CD14-positive monocyte (primary cell): ENCODE data around the gene NEDD4L. TPM values are rescaled to one million over a fixed set of nuclear protein-coding genes. Genes with fewer than 3 reads are reported as not detected.

Source experiments
- DNase-seq, 3 donors: peaks; one replicate each; pipeline ENCODE4 v3.0.0-alpha.2; 2011 to 2022
- H2AFZ ChIP-seq: 2 replicates; pipeline ENCODE4 v1.6.0; 2012; ENCODE audit warnings: mild to moderate bottlenecking, low read depth, low read length, inconsistent platforms; ENCODE audit not compliant: insufficient read depth, poor library complexity, severe bottlenecking
- H3K27ac ChIP-seq, 2 donors: 1 replicate in 1 of 2; 2 replicates in 1 of 2; pipeline ENCODE4 v1.5.1; 2012 to 2013; ENCODE audit warnings: low read length in 2 of 2, control low read depth in 1 of 2, inconsistent platforms in 1 of 2, low read depth in 1 of 2, mild to moderate bottlenecking in 1 of 2
- H3K27me3 ChIP-seq, 2 donors: one replicate each; pipeline versions ENCODE4 v1.6.0 to v1.6.1; 2011 to 2013; ENCODE audit warnings: low read length in 2 of 2; ENCODE audit not compliant: control insufficient read depth in 2 of 2, insufficient read depth in 2 of 2
- H3K36me3 ChIP-seq, 2 donors: replicated peaks in 1 of 2; 1 replicate in 1 of 2; 2 replicates in 1 of 2; pipeline versions ENCODE4 v1.5.1 to v1.6.1; 2012 to 2013; ENCODE audit warnings: low read length in 2 of 2, control low read depth in 1 of 2, inconsistent platforms in 1 of 2, mild to moderate bottlenecking in 1 of 2; ENCODE audit not compliant: insufficient read depth in 2 of 2, control insufficient read depth in 1 of 2
- H3K4me1 ChIP-seq, 2 donors: 1 replicate in 1 of 2; 2 replicates in 1 of 2; pipeline versions ENCODE4 v1.5.1 to v1.6.1; 2012 to 2013; ENCODE audit warnings: low read length in 2 of 2, control low read depth in 1 of 2, inconsistent platforms in 1 of 2, mild to moderate bottlenecking in 1 of 2, moderate library complexity in 1 of 2; ENCODE audit not compliant: insufficient read depth in 2 of 2, control insufficient read depth in 1 of 2
- H3K4me2 ChIP-seq: replicated peaks from 2 replicates; pipeline ENCODE3; 2012; ENCODE audit warnings: low read length, moderate library complexity, mild to moderate bottlenecking; ENCODE audit not compliant: poor library complexity, severe bottlenecking; ENCODE audit errors: extremely low read depth
- H3K4me3 ChIP-seq, 3 experiments: fragments of 200-600 bp in 1 of 3; sonication (generic) in 1 of 3; replicated peaks in 1 of 3; 1 replicate in 2 of 3; 2 replicates in 1 of 3; pipeline ENCODE4 v1.5.1; 2011 to 2013; ENCODE audit warnings: low read length in 3 of 3, mild to moderate bottlenecking in 3 of 3, control low read depth in 2 of 3, low read depth in 2 of 3, inconsistent platforms in 1 of 3, moderate library complexity in 1 of 3
- H3K79me2 ChIP-seq: 2 replicates; pipeline ENCODE4 v1.6.0; 2012; ENCODE audit warnings: mild to moderate bottlenecking, control low read depth, inconsistent platforms, low read length, moderate library complexity; ENCODE audit not compliant: insufficient read depth
- H3K9ac ChIP-seq: 2 replicates; pipeline ENCODE4 v1.6.0; 2017; ENCODE audit warnings: low read length, mild to moderate bottlenecking; ENCODE audit not compliant: insufficient read depth, poor library complexity, severe bottlenecking
- H3K9me3 ChIP-seq, 2 donors: replicated peaks in 1 of 2; 1 replicate in 1 of 2; 2 replicates in 1 of 2; pipeline versions ENCODE4 v1.5.1 to v1.6.1; 2012 to 2013; ENCODE audit warnings: low read length in 2 of 2, control low read depth in 1 of 2; ENCODE audit not compliant: control insufficient read depth in 1 of 2, insufficient read depth in 1 of 2
- H4K20me1 ChIP-seq: 2 replicates; pipeline ENCODE4 v1.6.0; 2012; ENCODE audit warnings: mild to moderate bottlenecking, low read length, control low read depth, moderate library complexity; ENCODE audit not compliant: insufficient read depth
- H3K27ac Mint-ChIP-seq, 7 donors: one replicate each; pipeline ENCODE4 v1.8.0; 2020; ENCODE audit warnings: mild to moderate bottlenecking in 7 of 7, mixed read lengths in 7 of 7, moderate library complexity in 6 of 7, inconsistent platforms in 2 of 7
- H3K27me3 Mint-ChIP-seq, 3 donors: one replicate each; pipeline ENCODE4 v1.8.0; 2021 to 2022; ENCODE audit warnings: low read depth in 3 of 3, mild to moderate bottlenecking in 3 of 3, mixed read lengths in 3 of 3, moderate library complexity in 3 of 3, inconsistent platforms in 1 of 3
- H3K36me3 Mint-ChIP-seq, 2 donors: one replicate each; pipeline ENCODE4 v1.8.0; 2020; ENCODE audit warnings: mixed read lengths in 2 of 2, inconsistent platforms in 1 of 2, mild to moderate bottlenecking in 1 of 2
- H3K4me1 Mint-ChIP-seq: one replicate; pipeline ENCODE4 v1.8.0; 2020; ENCODE audit warnings: mild to moderate bottlenecking, mixed read lengths
- H3K4me3 Mint-ChIP-seq, 2 donors: one replicate each; pipeline ENCODE4 v1.8.0; 2020; ENCODE audit warnings: mild to moderate bottlenecking in 2 of 2, mixed read lengths in 2 of 2, moderate library complexity in 1 of 2
- H3K9me3 Mint-ChIP-seq, 7 donors: one replicate each; pipeline ENCODE4 v1.8.0; 2020 to 2022; ENCODE audit warnings: mixed read lengths in 7 of 7, mild to moderate bottlenecking in 6 of 7, moderate library complexity in 6 of 7, inconsistent platforms in 2 of 7
- CTCF ChIP-seq: fragments of 200-600 bp; IDR thresholded peaks from one replicate; pipeline ENCODE4 v1.8.0; 2022; ENCODE audit warnings: antibody characterized with exemption, mild to moderate bottlenecking
- WGBS: methylation state at CpG from one replicate; pipeline ENCODE4 v1.1.5; 2013; ENCODE audit warnings: missing lambda C conversion rate; ENCODE audit not compliant: insufficient coverage; 5-methylcytosine and 5-hydroxymethylcytosine counted together
- intact Hi-C, 2 donors: fragments of 100-400 bp; cut with micrococcal nuclease; formaldehyde crosslinking; loops; one replicate each; pipeline versions ENCODE4 v1.15.0 to v1.15.1; 2023
- polyA plus RNA-seq, 3 donors: library from polyadenylated mRNA; depleted of rRNA in 1 of 3; unstranded in 2 of 3; stranded (reverse) in 1 of 3; fragments of 300-500 nt in 2 of 3; fragments of >200 nt in 1 of 3; fragmentation: Illumina TruSeq in 2 of 3; gene quantifications; 1 replicate in 2 of 3; 2 replicates in 1 of 3; pipeline ENCODE4 v1.2.3, GENCODE V29; 2012 to 2021

Gene NEDD4L
- polyA plus RNA-seq, 3 donors = 2.5 to 5.2 (median 4.5) TPM

GRCh38 chr18:58026857-58027256 lies 17.2 kb upstream of the NEDD4L start:
- 0% methylated on average over 1 of the region's 2 CpGs for WGBS
- peaks cover under 1 to 3% (median under 1%) of the 10 kb centered on the region in 3 donors for H3K27me3 Mint-ChIP-seq
- no peak for DNase-seq
- H3K4me1 Mint-ChIP-seq = no peaks in the 10 kb centered on the region
- no peaks in the 10 kb centered on the region for H3K9me3 Mint-ChIP-seq
- intact Hi-C loops = no loop called here
- H3K36me3 Mint-ChIP-seq = no peaks in the 10 kb centered on the region
- Histone ChIP-seq H3K27ac (no peak overlapping the region), H3K9me3 (no peaks in the 10 kb centered on the region), H3K79me2 (no peaks in the 10 kb centered on the region), H3K9ac (no peak overlapping the region), H3K27me3 (peaks cover 8 to 11% of the 10 kb centered on the region in 2 donors), H3K4me2 (no peak overlapping the region), H2AFZ (no peak overlapping the region), H3K36me3 (no peaks in the 10 kb centered on the region), H3K4me1 (no peaks in the 10 kb centered on the region), H4K20me1 (no peaks in the 10 kb centered on the region), H3K4me3 (no peak overlapping the region)
- H3K4me3 Mint-ChIP-seq = no peak overlapping the region
- no peak overlapping the region for H3K27ac Mint-ChIP-seq
- TF ChIP-seq CTCF = no peak

- no peaks in the 10 kb centered on the region for H3K36me3 Mint-ChIP-seq
- no peaks in the 10 kb centered on the region for H4K20me1 ChIP-seq
These were observed 16.7 kb upstream of the NEDD4L start for GRCh38 chr18:58027341-58027740.

More at GRCh38 chr18:58027341-58027740, 16.7 kb upstream of the NEDD4L start:
- H3K9me3 Mint-ChIP-seq = no peaks in the 10 kb centered on the region
- WGBS = 70% methylated on average over 1 of the region's 3 CpGs
- Histone ChIP-seq H3K27ac (no peak overlapping the region), H3K4me2 (no peak overlapping the region), H3K4me3 (no peak overlapping the region), H3K27me3 (peaks cover 8 to 11% of the 10 kb centered on the region in 2 donors), H3K4me1 (no peaks in the 10 kb centered on the region), H3K9me3 (no peaks in the 10 kb centered on the region), H3K36me3 (no peaks in the 10 kb centered on the region), H2AFZ (no peak overlapping the region), H3K79me2 (no peaks in the 10 kb centered on the region), H3K9ac (no peak overlapping the region)
- no peak for TF ChIP-seq CTCF
- intact Hi-C loops = no loop called here
- no peak overlapping the region for H3K27ac Mint-ChIP-seq
- DNase-seq = no peak
- no peaks in the 10 kb centered on the region for H3K4me1 Mint-ChIP-seq
- H3K4me3 Mint-ChIP-seq = no peak overlapping the region
- H3K27me3 Mint-ChIP-seq = peaks cover 0 to 3% (median 0%) of the 10 kb centered on the region in 3 donors
